SU-DHL-6 (cell line): ENCODE measurements around the gene SOX6.

Experiments used
- EZH2phosphoT487 ChIP-seq: fragments of 200-600 bp; sonication (generic), shearing (Covaris generic); conservative IDR thresholded peaks from 2 replicates; pipeline ENCODE4 v1.6.1; 2018; ENCODE audit warnings: mild to moderate bottlenecking, antibody characterized with exemption, low read length, moderate library complexity, mixed read lengths
- TF ChIP-seq, protein P1 (sequence below): fragments of 200-600 bp; sonication (generic); IDR thresholded peaks from one replicate; pipeline ENCODE4 v1.5.1; 2017; ENCODE audit warnings: antibody characterized with exemption, mild to moderate bottlenecking, low read length, moderate library complexity; ENCODE audit not compliant: insufficient read depth, poor library complexity, severe bottlenecking

DNA sequence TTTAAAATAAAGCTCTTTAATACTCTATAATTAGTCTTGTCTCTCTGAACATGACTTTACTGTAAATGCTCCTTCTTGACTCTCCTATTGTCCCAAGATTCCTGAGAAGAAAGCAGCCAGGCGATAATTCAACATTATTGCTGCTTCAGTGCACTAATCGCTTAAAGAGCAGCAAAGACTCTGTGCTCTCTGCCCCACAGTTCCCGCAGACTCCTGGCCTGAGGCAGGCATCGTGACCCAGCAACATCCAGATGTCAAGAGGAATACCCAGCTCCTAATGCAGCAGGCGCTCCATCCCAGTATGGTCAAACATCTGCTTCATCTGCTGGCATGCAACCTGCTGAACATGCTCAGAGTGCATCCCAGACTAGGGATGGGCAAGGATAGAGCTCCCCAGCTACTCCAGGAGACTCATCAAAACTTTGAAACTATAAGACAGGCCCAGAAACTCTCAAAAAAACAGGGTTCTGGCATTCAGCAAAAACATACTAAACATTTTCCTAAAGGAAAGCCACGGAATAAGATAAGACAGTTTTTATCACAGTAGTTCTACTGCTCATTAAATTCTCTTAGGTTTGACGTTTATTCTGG is 270.0 kb downstream of the SOX6 start:
- TF ChIP-seq, protein P1, sequence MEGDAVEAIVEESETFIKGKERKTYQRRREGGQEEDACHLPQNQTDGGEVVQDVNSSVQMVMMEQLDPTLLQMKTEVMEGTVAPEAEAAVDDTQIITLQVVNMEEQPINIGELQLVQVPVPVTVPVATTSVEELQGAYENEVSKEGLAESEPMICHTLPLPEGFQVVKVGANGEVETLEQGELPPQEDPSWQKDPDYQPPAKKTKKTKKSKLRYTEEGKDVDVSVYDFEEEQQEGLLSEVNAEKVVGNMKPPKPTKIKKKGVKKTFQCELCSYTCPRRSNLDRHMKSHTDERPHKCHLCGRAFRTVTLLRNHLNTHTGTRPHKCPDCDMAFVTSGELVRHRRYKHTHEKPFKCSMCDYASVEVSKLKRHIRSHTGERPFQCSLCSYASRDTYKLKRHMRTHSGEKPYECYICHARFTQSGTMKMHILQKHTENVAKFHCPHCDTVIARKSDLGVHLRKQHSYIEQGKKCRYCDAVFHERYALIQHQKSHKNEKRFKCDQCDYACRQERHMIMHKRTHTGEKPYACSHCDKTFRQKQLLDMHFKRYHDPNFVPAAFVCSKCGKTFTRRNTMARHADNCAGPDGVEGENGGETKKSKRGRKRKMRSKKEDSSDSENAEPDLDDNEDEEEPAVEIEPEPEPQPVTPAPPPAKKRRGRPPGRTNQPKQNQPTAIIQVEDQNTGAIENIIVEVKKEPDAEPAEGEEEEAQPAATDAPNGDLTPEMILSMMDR, result no peak
- no peak for TF ChIP-seq EZH2phosphoT487
